Activated T-cell treated with anti-CD3 and anti-CD28 coated beads for 4 hours (primary cell): ENCODE data around the gene EXT2.
A peak's percentile ranks its signal among the peaks of the same experiment; 100 is the strongest.

Experiments used
- DNase-seq: peaks from one replicate; pipeline ENCODE4 v3.0.0-alpha.2; 2020

The EXT2 gene

GRCh38 chr11:44270403-44271273, 175.2 kb downstream of the EXT2 start:
- no peak for DNase-seq

- no peak for DNase-seq
Observed at GRCh38 chr11:44271286-44271685, 175.8 kb downstream of the EXT2 start.

- no peak for DNase-seq
Observed at GRCh38 chr11:44274404-44274803, 178.9 kb downstream of the EXT2 start.

GRCh38 chr11:44275241-44275640, 179.8 kb downstream of the EXT2 start:
- no peak for DNase-seq

- DNase-seq: no peak
Observed at GRCh38 chr11:44275961-44276550, 180.6 kb downstream of the EXT2 start.

GRCh38 chr11:44277196-44278090, 182.0 kb downstream of the EXT2 start:
- no peak for DNase-seq

- no peak for DNase-seq
Observed at GRCh38 chr11:44279483-44279882, 184.0 kb downstream of the EXT2 start.

GRCh38 chr11:44280257-44280656, 184.8 kb downstream of the EXT2 start:
- no peak for DNase-seq

GRCh38 chr11:44281151-44281550, 185.7 kb downstream of the EXT2 start:
- DNase-seq: no peak

GRCh38 chr11:44282620-44283019, 187.1 kb downstream of the EXT2 start:
- no peak for DNase-seq

- no peak for DNase-seq
Observed at GRCh38 chr11:44285756-44286155, 190.3 kb downstream of the EXT2 start.

GRCh38 chr11:44286268-44286880, 190.9 kb downstream of the EXT2 start:
- DNase-seq: peak; percentile 36

- DNase-seq: no peak
Observed at GRCh38 chr11:44286911-44287310, 191.4 kb downstream of the EXT2 start.

- DNase-seq: no peak
Observed at GRCh38 chr11:44288133-44288526, 192.7 kb downstream of the EXT2 start.

- no peak for DNase-seq
Observed at GRCh38 chr11:44290208-44290607, 194.7 kb downstream of the EXT2 start.
